SIG-M5 treated with dmso at 0.1 percent for 504 hours (cell line): ENCODE data around the gene DNAJC3.

Experiments
- DNase-seq: peaks from one replicate; lab custom pipeline; 2025; ENCODE audit not compliant: unreplicated experiment; lab: John Stamatoyannopoulos, UW

DNAJC3 gene, protein sequence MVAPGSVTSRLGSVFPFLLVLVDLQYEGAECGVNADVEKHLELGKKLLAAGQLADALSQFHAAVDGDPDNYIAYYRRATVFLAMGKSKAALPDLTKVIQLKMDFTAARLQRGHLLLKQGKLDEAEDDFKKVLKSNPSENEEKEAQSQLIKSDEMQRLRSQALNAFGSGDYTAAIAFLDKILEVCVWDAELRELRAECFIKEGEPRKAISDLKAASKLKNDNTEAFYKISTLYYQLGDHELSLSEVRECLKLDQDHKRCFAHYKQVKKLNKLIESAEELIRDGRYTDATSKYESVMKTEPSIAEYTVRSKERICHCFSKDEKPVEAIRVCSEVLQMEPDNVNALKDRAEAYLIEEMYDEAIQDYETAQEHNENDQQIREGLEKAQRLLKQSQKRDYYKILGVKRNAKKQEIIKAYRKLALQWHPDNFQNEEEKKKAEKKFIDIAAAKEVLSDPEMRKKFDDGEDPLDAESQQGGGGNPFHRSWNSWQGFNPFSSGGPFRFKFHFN

GRCh38 chr13:95676762-95677563, at the start of gene DNAJC3:
Gene DNAJC3, plus strand, starts transcription at chr13:95677139. Its CDS starts 117 bp downstream, at chr13:95677256.
- DNase-seq = peak; percentile 98

DNA sequence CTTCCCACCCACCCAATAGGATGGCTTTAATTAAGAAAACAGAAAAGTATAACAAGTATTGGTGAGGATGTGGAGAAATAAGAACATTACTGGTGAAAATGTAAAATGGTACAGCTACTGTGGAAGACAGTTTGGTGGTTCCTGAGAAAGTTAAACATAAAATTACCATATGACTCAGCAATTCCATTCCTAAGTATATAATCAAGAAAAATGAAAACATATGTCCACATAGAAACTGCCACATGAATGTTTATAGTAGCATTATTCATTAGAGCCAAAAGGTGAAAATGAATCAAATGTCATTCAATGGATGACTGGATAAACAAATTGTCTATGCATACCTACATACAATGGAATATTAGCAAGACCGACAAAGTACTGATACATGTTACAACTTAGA, 49.3 kb upstream of the DNAJC3 start:
- DNase-seq = no peak

DNA sequence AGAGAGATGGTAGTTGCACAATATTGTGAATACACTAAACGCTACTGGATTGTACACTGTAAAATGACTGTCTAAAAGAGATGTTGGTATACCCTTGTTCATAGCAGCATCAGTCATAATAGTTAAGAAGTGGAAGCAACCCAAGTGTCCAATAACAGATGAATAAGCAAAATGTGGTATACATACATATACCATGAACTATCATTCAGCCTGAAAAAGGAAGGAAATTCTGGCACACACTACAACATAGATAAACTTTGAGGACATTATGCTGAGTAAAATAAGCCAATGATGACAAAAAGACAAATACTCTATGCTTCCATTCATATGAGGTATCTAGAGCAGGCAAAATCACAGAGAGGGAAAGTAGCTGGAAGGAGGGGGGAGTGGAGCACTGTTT, 48.5 kb upstream of the DNAJC3 start:
- DNase-seq = no peak

GRCh38 chr13:95629071-95629470, 47.9 kb upstream of the DNAJC3 start:
- no peak for DNase-seq

DNA sequence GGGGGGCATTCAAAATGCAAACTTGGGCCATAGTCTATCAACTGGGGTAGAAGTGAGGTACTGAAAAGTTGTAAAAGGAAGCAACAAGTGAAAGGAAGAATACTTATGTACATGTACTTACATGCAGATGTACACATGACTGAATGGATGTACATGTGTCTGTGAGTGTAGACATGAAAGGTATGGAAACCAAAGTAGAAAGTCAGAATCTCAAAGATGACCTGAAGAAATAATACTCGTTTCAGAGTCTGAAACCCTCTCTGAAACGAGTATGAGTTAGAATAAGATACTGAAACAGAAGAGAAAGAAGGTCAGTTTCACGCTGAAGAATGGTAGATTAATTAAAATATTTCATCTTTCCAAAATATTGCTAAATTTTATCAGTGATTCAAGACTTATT, 46.3 kb upstream of the DNAJC3 start:
- DNase-seq = no peak

GRCh38 chr13:95636853-95637252, 40.1 kb upstream of the DNAJC3 start:
- DNase-seq = no peak

GRCh38 chr13:95641291-95642027, 35.5 kb upstream of the DNAJC3 start:
- no peak for DNase-seq

DNA sequence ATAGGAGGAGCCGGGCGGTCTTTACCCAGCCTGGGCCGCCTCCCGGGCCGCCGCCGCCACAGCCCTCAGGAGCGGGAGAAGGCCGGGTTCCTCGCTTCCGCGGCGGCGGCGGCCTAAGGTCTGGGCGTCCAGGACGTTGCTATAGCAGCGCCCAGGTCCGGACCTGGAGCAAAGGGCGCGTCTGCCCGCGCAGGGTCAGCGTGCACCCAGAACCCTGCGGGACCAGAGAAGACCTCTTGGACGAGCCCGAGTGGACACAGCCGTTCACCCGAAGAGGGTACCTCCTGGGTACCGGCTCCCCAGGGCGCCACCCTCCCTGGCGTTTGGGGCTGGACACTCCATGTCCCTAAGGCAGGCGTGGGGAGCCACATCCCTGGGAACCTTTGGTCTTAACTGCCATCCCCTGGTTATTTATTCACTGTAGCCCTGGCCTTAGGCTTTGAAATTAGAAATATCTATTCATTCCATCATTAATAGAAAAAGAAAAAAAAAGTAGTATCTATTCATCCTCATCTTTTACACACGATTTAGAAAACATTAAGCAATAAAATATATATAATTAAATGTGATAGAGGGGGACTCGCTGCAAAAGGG, 34.8 kb upstream of the DNAJC3 start:
- DNase-seq = no peak

- no peak for DNase-seq
Measured at GRCh38 chr13:95642999-95643398, 33.9 kb upstream of the DNAJC3 start.

DNA sequence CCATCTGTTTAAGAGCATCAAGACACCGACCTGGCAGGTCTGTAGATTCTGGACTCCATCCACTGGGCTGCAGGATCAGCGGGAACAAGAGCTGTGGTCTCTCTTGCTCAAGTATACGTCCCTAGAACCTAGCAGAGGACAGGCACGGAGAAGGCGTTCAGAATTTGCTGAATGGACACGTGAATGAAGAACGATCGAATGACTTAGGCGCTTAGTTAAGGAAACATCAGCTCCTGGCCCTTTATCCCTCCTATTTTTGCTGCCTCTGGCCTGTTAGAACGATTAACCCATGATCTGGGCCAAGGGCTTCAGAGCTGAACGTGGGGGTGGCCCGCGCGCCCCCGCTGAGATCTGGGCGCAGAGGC, 33.4 kb upstream of the DNAJC3 start:
- no peak for DNase-seq

DNA sequence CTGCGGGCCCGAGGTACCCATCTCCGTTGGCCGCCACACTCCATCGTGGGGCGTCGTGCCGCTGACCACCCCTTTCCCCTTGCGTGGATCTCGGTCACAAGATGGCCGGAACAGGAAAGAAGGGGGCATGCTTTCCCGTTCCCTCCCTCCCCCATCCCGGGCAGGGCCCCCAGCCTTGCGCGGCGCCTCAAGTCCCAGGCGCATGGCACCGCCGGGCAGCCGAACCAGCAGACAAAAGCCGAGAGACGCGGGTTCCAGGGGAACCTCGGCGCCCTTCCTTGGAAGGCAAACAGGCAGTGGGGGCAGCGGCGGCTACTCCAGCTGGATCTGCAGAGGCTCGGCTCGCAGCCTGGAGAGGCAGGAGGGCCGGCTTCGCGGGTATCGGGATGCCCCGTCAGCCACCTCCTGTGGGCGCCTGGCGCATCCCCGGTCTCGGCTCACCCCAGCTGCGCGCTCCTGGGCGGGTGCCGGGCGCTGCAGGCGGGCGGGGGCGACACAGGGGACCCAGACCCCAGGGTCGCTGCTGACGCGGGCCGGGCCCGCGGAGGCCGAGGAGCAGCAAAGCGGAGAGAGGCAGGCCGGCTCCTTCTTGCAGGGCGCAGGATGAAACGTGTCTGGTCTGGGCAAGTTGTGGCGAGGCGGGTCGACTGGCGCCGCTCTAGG, 32.9 kb upstream of the DNAJC3 start:
- DNase-seq = no peak

DNA sequence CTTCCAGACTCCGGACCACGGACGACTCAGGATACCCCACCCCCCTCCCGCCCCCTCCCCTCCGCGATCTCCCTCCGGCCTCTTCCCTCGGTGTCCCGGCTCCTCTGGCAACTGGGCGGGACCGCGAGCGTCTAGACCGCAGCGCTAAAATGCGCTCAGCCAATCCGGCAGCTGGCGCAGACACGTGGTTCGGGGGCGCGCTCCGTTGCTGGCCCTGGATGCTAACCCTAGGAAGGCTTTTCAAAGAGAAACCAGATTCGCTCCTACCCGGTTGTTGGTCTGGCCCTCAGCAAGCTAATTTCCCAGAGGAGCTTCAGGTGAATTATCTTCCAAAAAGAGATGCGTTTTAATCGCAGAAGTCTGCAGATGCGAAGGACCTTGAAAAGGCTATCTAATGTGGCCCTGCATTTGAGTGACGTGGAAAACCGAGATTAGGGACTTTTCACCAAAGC, 32.3 kb upstream of the DNAJC3 start, which contains the start of gene DZIP1:
TSS of gene DZIP1 (minus strand) at position 106 of the 452 bp plus-strand sequence. CDS start 2,677 bp downstream, outside the sequence.
- DNase-seq = peak; percentile 39

GRCh38 chr13:95647321-95647720, 29.6 kb upstream of the DNAJC3 start:
- no peak for DNase-seq

- peak; percentile 65 for DNase-seq
Measured at GRCh38 chr13:95650696-95651095, 26.2 kb upstream of the DNAJC3 start.

DNA sequence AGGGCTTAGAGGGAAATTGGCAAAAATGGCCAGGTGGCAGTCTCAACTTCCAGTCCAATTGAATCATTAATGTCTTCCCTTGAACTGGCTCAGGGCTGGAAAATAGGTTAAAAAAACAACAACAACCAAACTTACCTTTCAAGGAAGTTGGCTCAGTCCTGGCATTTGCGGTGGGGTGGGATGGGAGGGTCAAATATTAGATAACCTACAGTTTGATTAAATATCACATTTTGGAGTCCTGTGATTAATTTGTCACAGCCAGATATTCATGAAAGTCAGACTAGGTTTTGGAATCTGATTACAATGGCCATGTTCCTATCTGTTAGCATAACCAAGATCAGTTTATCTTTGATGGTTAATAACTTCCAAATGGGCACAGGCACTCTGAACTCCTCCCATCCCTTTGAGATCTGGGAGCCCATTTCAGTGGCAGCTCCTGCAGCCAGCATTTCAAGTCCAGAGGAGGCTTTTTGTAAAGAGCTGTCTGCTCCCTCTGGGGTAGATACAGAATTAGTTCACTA, 24.6 kb upstream of the DNAJC3 start:
- DNase-seq = no peak

GRCh38 chr13:95652821-95653220, 24.1 kb upstream of the DNAJC3 start:
- DNase-seq = no peak

- DNase-seq = no peak
Measured at GRCh38 chr13:95656386-95657015, 20.4 kb upstream of the DNAJC3 start.

DNA sequence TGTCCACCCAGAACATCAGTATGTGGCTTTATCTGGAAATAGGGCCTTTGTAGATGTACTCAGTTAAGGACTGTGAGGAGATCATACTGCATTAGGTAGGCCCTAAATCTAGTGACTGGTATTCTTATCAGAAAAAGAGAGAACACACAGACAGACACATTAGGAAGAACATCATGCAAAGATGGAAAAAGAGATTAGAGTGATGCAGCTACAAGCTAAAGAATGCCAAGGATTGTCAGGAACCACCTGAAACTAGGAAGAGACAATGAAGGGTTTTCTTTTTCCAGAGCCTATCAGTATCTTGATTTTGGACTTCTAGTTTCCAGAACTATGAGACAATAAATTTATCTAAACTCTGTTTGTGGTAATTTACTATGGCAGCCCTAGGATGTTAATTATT, 17.4 kb upstream of the DNAJC3 start:
- no peak for DNase-seq

GRCh38 chr13:95660981-95661581, 15.9 kb upstream of the DNAJC3 start:
- DNase-seq = peak; percentile 45
